K562 (cell line): ENCODE data around the gene SLC7A14. TPM values are rescaled to one million over a fixed set of nuclear protein-coding genes. Genes with fewer than 3 reads are reported as not detected.

Experiments used
- ATAC-seq: fragments of 200-7000 bp; cut with Tn5 transposase; 3 replicates; pipeline ENCODE4 v1.9.1; 2020; ENCODE audit warnings: moderate library complexity
- BruUV-seq: library from RNA; stranded (reverse); fragments of 400-500 nt; replicated peaks from 2 replicates; lab custom pipeline; 2021; lab: Mats Ljungman, UMichigan
- CTCF ChIA-PET: fragments of 300-600 bp; formaldehyde crosslinking; extraction: SDS; loops from one replicate; lab custom pipeline; 2021; ENCODE audit warnings: low intra/inter-chr PET ratio; lab: Yijun Ruan, JAX
- POLR2A ChIA-PET: fragments of 300-600, 350-650 bp; sonication (Branson Sonifier 250); formaldehyde crosslinking; extraction: SDS; loops from one replicate; lab custom pipeline; 2021; ENCODE audit warnings: antibody characterized with exemption, inconsistent platforms; lab: Yijun Ruan, JAX
- DNase-seq, 4 experiments: peaks; one replicate each; pipeline versions ENCODE4 v3.0.0 to v3.0.0-alpha.2; 2011 to 2018; ENCODE audit warnings: low spot score in 3 of 4, mixed read lengths in 3 of 4; ENCODE audit errors: extremely low read depth in 1 of 4
- FAIRE-seq: peaks from 2 replicates; lab custom pipeline; 2011; peaks lifted over from hg19 to GRCh38; lab: Jason Lieb, UNC
- H2AFZ ChIP-seq: 2 replicates; pipeline ENCODE4 v1.6.0; 2011; ENCODE audit warnings: low read depth, low read length, control low read depth, inconsistent platforms
- H3K27ac ChIP-seq: fragments of 200-600 bp; 3 replicates; pipeline ENCODE4 v1.8.0; 2011; ENCODE audit warnings: low read depth, mild to moderate bottlenecking, control low read depth, inconsistent platforms, low read length, moderate library complexity, mixed read lengths; ENCODE audit errors: extremely low read depth
- H3K27me3 ChIP-seq, 2 experiments: fragments of 300-600 bp in 1 of 2; 2 replicates in 1 of 2; 3 replicates in 1 of 2; pipeline versions ENCODE4 v1.6.0 to v1.8.0; 2011; ENCODE audit warnings: inconsistent platforms in 2 of 2, low read length in 2 of 2, mild to moderate bottlenecking in 1 of 2, mixed read lengths in 1 of 2, moderate library complexity in 1 of 2; ENCODE audit not compliant: control insufficient read depth in 2 of 2, insufficient read depth in 2 of 2
- H3K36me3 ChIP-seq: fragments of 300-600 bp; 3 replicates; pipeline ENCODE4 v1.8.0; 2011; ENCODE audit warnings: mild to moderate bottlenecking, low read length, inconsistent platforms; ENCODE audit not compliant: control insufficient read depth, insufficient read depth
- H3K4me1 ChIP-seq, 2 experiments: fragments of 200-600 bp in 1 of 2; replicated peaks in 1 of 2; 2 replicates in 1 of 2; 3 replicates in 1 of 2; pipeline versions ENCODE4 v1.5.1 to v1.8.0; 2011; ENCODE audit warnings: inconsistent platforms in 2 of 2, low read length in 2 of 2, mild to moderate bottlenecking in 1 of 2, mixed read lengths in 1 of 2, moderate library complexity in 1 of 2; ENCODE audit not compliant: control insufficient read depth in 2 of 2, insufficient read depth in 2 of 2
- H3K4me2 ChIP-seq: 2 replicates; pipeline ENCODE4 v1.6.1; 2011; ENCODE audit warnings: low read length, control low read depth, inconsistent platforms, mixed read lengths; ENCODE audit not compliant: insufficient read depth
- H3K4me3 ChIP-seq: fragments of 200-600 bp; sonication (generic), shearing (Covaris generic); 2 replicates; pipeline ENCODE4 v1.5.1; 2016; ENCODE audit warnings: control low read depth, inconsistent platforms
- H3K79me2 ChIP-seq: fragments of 200-600 bp; 3 replicates; pipeline ENCODE4 v1.8.0; 2011; ENCODE audit warnings: low read length, inconsistent platforms; ENCODE audit not compliant: control insufficient read depth, insufficient read depth
- H3K9ac ChIP-seq, 2 experiments: 2 replicates each; pipeline versions ENCODE4 v1.6.0 to v1.6.1; 2011; ENCODE audit warnings: low read depth in 2 of 2, low read length in 2 of 2, control low read depth in 1 of 2, inconsistent platforms in 1 of 2, mild to moderate bottlenecking in 1 of 2, mixed read lengths in 1 of 2; ENCODE audit not compliant: insufficient read depth in 1 of 2
- H3K9me1 ChIP-seq: one replicate; pipeline ENCODE4 v1.6.0; 2011; ENCODE audit warnings: inconsistent platforms, mild to moderate bottlenecking, low read length, moderate library complexity; ENCODE audit not compliant: control insufficient read depth, insufficient read depth
- H3K9me3 ChIP-seq: replicated peaks from 2 replicates; pipeline ENCODE4 v1.5.1; 2011; ENCODE audit warnings: low read depth, low read length, inconsistent platforms; ENCODE audit not compliant: control insufficient read depth, insufficient read depth
- H4K20me1 ChIP-seq: replicated peaks from 2 replicates; pipeline ENCODE4 v1.6.1; 2011; ENCODE audit warnings: low read length, inconsistent platforms, mixed read lengths; ENCODE audit not compliant: control insufficient read depth, insufficient read depth
- BRD9 ChIP-seq: fragments of 450-650 bp; IDR thresholded peaks from 2 replicates; pipeline ENCODE4 v1.6.1; 2018; ENCODE audit warnings: low read depth; ENCODE audit not compliant: partially characterized antibody
- CREB1 ChIP-seq, 2 experiments: sonication (generic) in 1 of 2; formaldehyde crosslinking in 1 of 2; IDR thresholded peaks; 2 replicates each; pipeline versions ENCODE4 v1.6.1 to v1.8.0; 2012 to 2022; ENCODE audit warnings: inconsistent platforms in 1 of 2, mild to moderate bottlenecking in 1 of 2, missing genetic modification reagents in 1 of 2, moderate library complexity in 1 of 2
- DDX20 ChIP-seq: fragments of 450-650 bp; IDR thresholded peaks from 2 replicates; pipeline ENCODE4 v1.6.1; 2016; ENCODE audit warnings: missing genetic modification characterization, low read depth, mild to moderate bottlenecking, missing compliant biosample characterization, moderate library complexity
- ELF1 ChIP-seq: fragments of 200-800 bp; sonication (Bioruptor generic); IDR thresholded peaks from 2 replicates; pipeline ENCODE4 v1.6.1; 2016; ENCODE audit warnings: missing genetic modification characterization, missing compliant biosample characterization
- KLF10 ChIP-seq: fragments of 250-450 bp; sonication (Bioruptor Pico); IDR thresholded peaks from 2 replicates; pipeline ENCODE4 v1.6.1; 2021; ENCODE audit warnings: matching md5 sums
- NFIX ChIP-seq: fragments of 250-450 bp; sonication (Bioruptor Pico); IDR thresholded peaks from 2 replicates; pipeline ENCODE4 v1.4.0; 2020; ENCODE audit warnings: low read depth, mild to moderate bottlenecking, moderate library complexity
- RBBP5 ChIP-seq: fragments of 200-600 bp; sonication (generic); IDR thresholded peaks from 2 replicates; pipeline ENCODE4 v1.6.1; 2012; ENCODE audit warnings: borderline replicate concordance, mild to moderate bottlenecking, low read length, control low read depth, inconsistent platforms; ENCODE audit not compliant: insufficient read depth, poor library complexity, severe bottlenecking
- RBM34 ChIP-seq: fragments of 200-400 bp; formaldehyde crosslinking; IDR thresholded peaks from 2 replicates; pipeline ENCODE4 v1.6.1; 2018; ENCODE audit warnings: low read length, borderline replicate concordance; ENCODE audit not compliant: insufficient read depth
- TEAD2 ChIP-seq: fragments of 450-650 bp; IDR thresholded peaks from 2 replicates; pipeline ENCODE4 v1.6.1; 2016; ENCODE audit warnings: missing genetic modification characterization, control low read depth, missing compliant biosample characterization
- TRIM28 ChIP-seq: fragments of 450-650 bp; IDR thresholded peaks from 2 replicates; pipeline ENCODE4 v1.6.1; 2017
- ZBTB1 ChIP-seq: sonication (generic); formaldehyde crosslinking; IDR thresholded peaks from 2 replicates; pipeline ENCODE4 v1.8.1; 2023; ENCODE audit warnings: missing genetic modification reagents, low read depth, mild to moderate bottlenecking, borderline replicate concordance
- ZC3H11A ChIP-seq: IDR thresholded peaks from 2 replicates; pipeline ENCODE4 v1.6.1; 2012; ENCODE audit warnings: low read depth, low read length, improper control_type of control experiment
- ZEB2 ChIP-seq: fragments of 450-650 bp; IDR thresholded peaks from 2 replicates; pipeline ENCODE4 v1.6.1; 2016
- ZNF12 ChIP-seq: sonication (generic); formaldehyde crosslinking; IDR thresholded peaks from 2 replicates; pipeline ENCODE4 v1.4.0; 2020; ENCODE audit warnings: mild to moderate bottlenecking, missing genetic modification reagents
- WGBS: fragments of 100-300 bp; shearing (Covaris generic); methylation state at CpG from one replicate; pipeline ENCODE4 v1.1.6; 2016; ENCODE audit warnings: low coverage, mixed read lengths; ENCODE audit not compliant: insufficient coverage; ENCODE audit errors: missing lambda C conversion rate; 5-methylcytosine and 5-hydroxymethylcytosine counted together
- in situ Hi-C: fragments of 300-500 bp; cut with MboI; formaldehyde crosslinking; loops from 4 replicates; pipeline ENCODE4 v1.15.0; 2018; ENCODE audit warnings: inconsistent platforms, mixed read lengths
- intact Hi-C: fragments of 100-400 bp; cut with micrococcal nuclease; formaldehyde crosslinking; loops from 2 replicates; pipeline ENCODE4 v1.14.2; 2022
- polyA plus RNA-seq, 8 experiments: library from polyadenylated mRNA; depleted of rRNA in 4 of 8; stranded (reverse) in 5 of 8; unstranded in 3 of 8; fragments of >200 nt; fragmentation: Nextera tagmentation in 2 of 8; fragmentation: Illumina TruSeq in 1 of 8; extraction: Ambion mirVana in 2 of 8; extraction: Trizol in 1 of 8; gene quantifications; 2 replicates each; pipeline versions ENCODE4 v1.2.1 to v1.2.3, GENCODE V29; 2011 to 2014; ENCODE audit warnings: inconsistent platforms in 1 of 8, missing spikeins in 1 of 8
- total RNA-seq, 7 experiments: library from RNA; depleted of rRNA in 6 of 7; stranded (reverse); fragments of >200 nt in 6 of 7; fragmentation: Illumina TruSeq in 2 of 7; extraction: Trizol in 2 of 7; gene quantifications; 2 replicates each; pipeline versions ENCODE4 v1.2.1 to v1.2.3, GENCODE V29; 2011 to 2021; ENCODE audit warnings: low replicate concordance in 1 of 7
- TF ChIP-seq, protein P1 (sequence below): fragments of 450-650 bp; formaldehyde crosslinking; IDR thresholded peaks from 2 replicates; pipeline ENCODE4 v1.4.0; 2020; ENCODE audit warnings: mild to moderate bottlenecking
- TF ChIP-seq, protein P2 (sequence below): fragments of 450-650 bp; IDR thresholded peaks from one replicate; pipeline ENCODE4 v1.6.1; 2018; ENCODE audit warnings: mild to moderate bottlenecking, moderate library complexity; ENCODE audit not compliant: partially characterized antibody
- TF ChIP-seq, protein P3 (sequence below), 2 experiments: fragments of 150-350 bp in 1 of 2; IDR thresholded peaks; 2 replicates each; pipeline ENCODE4 v1.6.1; 2012 to 2016; ENCODE audit warnings: low read depth in 2 of 2, low read length in 2 of 2, mild to moderate bottlenecking in 1 of 2, moderate library complexity in 1 of 2

The SLC7A14 gene
- total and polyA plus RNA-seq, 9 of the 15 experiments (the other 6 are each of a cell fraction or from before 2014, with no cell fraction given): not detected

DNA sequence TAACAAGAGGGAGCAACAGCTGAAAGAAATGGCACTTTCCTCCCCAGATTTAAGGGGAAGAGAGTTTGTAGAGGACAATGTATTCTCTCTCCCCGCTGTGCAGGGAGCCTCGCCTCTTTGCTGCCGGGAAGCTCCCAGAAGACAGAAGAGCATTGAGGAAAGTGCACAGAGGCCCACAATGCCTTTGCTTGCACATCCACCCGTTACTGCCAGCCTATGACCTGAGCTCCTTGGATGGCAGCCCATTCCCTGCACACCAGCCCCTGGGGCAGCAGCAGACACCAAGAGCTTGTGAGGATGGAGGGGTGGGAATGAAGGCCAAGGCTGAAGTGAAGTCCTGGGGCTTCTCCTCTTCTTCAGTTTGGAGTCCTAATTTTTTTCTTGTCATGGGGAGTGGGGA lies 100.2 kb downstream of the SLC7A14 start:
- H3K9me3 ChIP-seq: no peaks in the 10 kb centered on the region
- H3K79me2 ChIP-seq: no peaks in the 10 kb centered on the region
- H3K4me2 ChIP-seq: no peak overlapping the region
- H3K27ac ChIP-seq: no peak overlapping the region
- in situ Hi-C loops (no loop called here), intact Hi-C loops (no loop called here)
- POLR2A ChIA-PET: interaction anchor here (0.6 to 0.9 kb wide), 4 partner anchors 19 to 327 kb away, joined by 3 to 5 read pairs (median 4); no protein-coding TSS in a partner anchor
- H3K36me3 ChIP-seq: no peaks in the 10 kb centered on the region
- no TSS peak for BruUV-seq
- H3K9ac ChIP-seq: no peak overlapping the region
- H3K4me3 ChIP-seq: no peak overlapping the region
- H2AFZ ChIP-seq: no peak overlapping the region
- DNase-seq: no peak
- CTCF ChIA-PET: no interaction called here
- FAIRE-seq: no peak
- H3K4me1 ChIP-seq: no peaks in the 10 kb centered on the region; a peak in 1 of 5 replicates
- WGBS: 24% methylated on average over 4 of the region's 4 CpGs
- no peaks in the 10 kb centered on the region for H3K9me1 ChIP-seq
- no peak for ATAC-seq
- peaks cover 0 to 23% of the 10 kb centered on the region in 2 experiments for H3K27me3 ChIP-seq
- no peaks in the 10 kb centered on the region for H4K20me1 ChIP-seq
- TF ChIP-seq ZC3H11A (no peak), ZEB2 (no peak), ZNF12 (CRISPR knock-in tag) (no peak), TEAD2 (tag) (no peak), ELF1 (tag) (no peak), TRIM28 (no peak), DDX20 (tag) (no peak), ZBTB1 (CRISPR knock-in tag) (no peak), BRD9 (no peak), RBM34 (no peak), RBBP5 (no peak), CREB1 (IDR thresholded peaks at IDR 0.05) (no peak), CREB1 (CRISPR knock-in tag; IDR thresholded peaks at IDR 0.05) (no peak), KLF10 (CRISPR knock-in tag) (no peak), NFIX (CRISPR knock-in tag) (no peak)
- TF ChIP-seq, protein P1, sequence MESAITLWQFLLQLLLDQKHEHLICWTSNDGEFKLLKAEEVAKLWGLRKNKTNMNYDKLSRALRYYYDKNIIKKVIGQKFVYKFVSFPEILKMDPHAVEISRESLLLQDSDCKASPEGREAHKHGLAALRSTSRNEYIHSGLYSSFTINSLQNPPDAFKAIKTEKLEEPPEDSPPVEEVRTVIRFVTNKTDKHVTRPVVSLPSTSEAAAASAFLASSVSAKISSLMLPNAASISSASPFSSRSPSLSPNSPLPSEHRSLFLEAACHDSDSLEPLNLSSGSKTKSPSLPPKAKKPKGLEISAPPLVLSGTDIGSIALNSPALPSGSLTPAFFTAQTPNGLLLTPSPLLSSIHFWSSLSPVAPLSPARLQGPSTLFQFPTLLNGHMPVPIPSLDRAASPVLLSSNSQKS (CRISPR knock-in tag): no peak
- TF ChIP-seq, protein P2, sequence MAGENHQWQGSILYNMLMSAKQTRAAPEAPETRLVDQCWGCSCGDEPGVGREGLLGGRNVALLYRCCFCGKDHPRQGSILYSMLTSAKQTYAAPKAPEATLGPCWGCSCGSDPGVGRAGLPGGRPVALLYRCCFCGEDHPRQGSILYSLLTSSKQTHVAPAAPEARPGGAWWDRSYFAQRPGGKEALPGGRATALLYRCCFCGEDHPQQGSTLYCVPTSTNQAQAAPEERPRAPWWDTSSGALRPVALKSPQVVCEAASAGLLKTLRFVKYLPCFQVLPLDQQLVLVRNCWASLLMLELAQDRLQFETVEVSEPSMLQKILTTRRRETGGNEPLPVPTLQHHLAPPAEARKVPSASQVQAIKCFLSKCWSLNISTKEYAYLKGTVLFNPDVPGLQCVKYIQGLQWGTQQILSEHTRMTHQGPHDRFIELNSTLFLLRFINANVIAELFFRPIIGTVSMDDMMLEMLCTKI: no peak
- TF ChIP-seq, protein P3, sequence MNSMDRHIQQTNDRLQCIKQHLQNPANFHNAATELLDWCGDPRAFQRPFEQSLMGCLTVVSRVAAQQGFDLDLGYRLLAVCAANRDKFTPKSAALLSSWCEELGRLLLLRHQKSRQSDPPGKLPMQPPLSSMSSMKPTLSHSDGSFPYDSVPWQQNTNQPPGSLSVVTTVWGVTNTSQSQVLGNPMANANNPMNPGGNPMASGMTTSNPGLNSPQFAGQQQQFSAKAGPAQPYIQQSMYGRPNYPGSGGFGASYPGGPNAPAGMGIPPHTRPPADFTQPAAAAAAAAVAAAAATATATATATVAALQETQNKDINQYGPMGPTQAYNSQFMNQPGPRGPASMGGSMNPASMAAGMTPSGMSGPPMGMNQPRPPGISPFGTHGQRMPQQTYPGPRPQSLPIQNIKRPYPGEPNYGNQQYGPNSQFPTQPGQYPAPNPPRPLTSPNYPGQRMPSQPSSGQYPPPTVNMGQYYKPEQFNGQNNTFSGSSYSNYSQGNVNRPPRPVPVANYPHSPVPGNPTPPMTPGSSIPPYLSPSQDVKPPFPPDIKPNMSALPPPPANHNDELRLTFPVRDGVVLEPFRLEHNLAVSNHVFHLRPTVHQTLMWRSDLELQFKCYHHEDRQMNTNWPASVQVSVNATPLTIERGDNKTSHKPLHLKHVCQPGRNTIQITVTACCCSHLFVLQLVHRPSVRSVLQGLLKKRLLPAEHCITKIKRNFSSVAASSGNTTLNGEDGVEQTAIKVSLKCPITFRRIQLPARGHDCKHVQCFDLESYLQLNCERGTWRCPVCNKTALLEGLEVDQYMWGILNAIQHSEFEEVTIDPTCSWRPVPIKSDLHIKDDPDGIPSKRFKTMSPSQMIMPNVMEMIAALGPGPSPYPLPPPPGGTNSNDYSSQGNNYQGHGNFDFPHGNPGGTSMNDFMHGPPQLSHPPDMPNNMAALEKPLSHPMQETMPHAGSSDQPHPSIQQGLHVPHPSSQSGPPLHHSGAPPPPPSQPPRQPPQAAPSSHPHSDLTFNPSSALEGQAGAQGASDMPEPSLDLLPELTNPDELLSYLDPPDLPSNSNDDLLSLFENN (IDR thresholded peaks at IDR 0.05; ENCODE audit: low read depth in 2 of 2, low read length in 2 of 2): no peak
